Testis (tissue), 2 donors: ENCODE data around the gene CFAP43.

Experiments used
- POLR2A ChIP-seq: fragments of 450-650 bp; IDR thresholded peaks from one replicate; pipeline ENCODE4 v1.6.1; 2017; ENCODE audit warnings: antibody characterized with exemption, mild to moderate bottlenecking, moderate library complexity
- TF ChIP-seq, protein P1 (sequence below), 3 experiments: fragments of 450-650 bp in 2 of 3; fragments of 200-600 bp in 1 of 3; sonication (generic) in 1 of 3; IDR thresholded peaks; one replicate each; pipeline ENCODE4 v1.5.1; 2016 to 2019; ENCODE audit warnings: antibody characterized with exemption in 3 of 3, mild to moderate bottlenecking in 2 of 3, moderate library complexity in 1 of 3

DNA sequence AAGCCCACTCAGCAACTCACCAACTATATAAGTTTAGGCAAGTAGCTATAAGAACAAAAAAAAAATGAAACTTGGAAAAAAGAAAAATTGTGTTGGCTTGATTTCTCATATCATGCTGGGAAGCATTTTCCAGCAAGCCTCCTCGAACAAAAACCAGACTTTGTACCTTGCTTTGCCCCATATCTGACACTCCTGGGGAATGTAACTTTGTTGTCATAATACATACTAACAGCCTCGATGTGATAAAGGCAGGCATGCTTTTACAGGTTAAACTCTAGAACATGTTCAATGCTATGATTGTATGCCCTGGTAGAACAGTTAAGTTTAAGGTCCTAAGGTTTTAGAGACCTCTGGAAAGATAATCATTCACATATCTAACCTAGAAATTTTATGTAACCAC, 11.6 kb downstream of the CFAP43 start:
- TF ChIP-seq, protein P1, sequence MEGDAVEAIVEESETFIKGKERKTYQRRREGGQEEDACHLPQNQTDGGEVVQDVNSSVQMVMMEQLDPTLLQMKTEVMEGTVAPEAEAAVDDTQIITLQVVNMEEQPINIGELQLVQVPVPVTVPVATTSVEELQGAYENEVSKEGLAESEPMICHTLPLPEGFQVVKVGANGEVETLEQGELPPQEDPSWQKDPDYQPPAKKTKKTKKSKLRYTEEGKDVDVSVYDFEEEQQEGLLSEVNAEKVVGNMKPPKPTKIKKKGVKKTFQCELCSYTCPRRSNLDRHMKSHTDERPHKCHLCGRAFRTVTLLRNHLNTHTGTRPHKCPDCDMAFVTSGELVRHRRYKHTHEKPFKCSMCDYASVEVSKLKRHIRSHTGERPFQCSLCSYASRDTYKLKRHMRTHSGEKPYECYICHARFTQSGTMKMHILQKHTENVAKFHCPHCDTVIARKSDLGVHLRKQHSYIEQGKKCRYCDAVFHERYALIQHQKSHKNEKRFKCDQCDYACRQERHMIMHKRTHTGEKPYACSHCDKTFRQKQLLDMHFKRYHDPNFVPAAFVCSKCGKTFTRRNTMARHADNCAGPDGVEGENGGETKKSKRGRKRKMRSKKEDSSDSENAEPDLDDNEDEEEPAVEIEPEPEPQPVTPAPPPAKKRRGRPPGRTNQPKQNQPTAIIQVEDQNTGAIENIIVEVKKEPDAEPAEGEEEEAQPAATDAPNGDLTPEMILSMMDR (IDR thresholded peaks at IDR 0.05) = no peak
- no peak for TF ChIP-seq POLR2A
